HG03139 (cell line): Measurements from ENCODE around the gene SLC6A9.
A peak's percentile ranks its signal among the peaks of the same experiment; 100 is the strongest.

ENCODE experiments used
- ATAC-seq: cut with Tn5 transposase; IDR thresholded peaks from one replicate; pipeline ENCODE4 v1.9.1; 2021; ENCODE audit not compliant: unreplicated experiment

SLC6A9 gene

DNA sequence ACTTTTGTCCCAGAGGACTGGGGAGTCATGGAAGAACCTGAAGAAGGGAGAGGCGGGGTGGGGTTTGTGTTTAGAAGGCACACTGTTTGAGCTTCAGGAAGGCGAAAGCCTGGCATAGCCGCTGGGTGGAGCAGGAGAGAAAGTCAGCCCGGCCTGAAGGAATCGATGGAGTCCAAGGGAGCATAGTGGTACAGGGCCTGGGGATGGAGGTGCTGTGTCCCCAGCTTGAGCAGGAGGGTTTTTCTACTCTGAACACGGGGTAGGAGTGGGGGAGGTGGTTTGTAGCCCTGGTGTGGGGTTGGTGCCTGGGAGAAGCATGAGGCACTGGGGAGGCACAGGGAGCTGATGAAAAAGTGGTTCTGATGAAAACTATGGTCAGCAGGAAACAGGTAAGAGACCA lies 44.5 kb downstream of the SLC6A9 start:
- ATAC-seq = no peak

DNA sequence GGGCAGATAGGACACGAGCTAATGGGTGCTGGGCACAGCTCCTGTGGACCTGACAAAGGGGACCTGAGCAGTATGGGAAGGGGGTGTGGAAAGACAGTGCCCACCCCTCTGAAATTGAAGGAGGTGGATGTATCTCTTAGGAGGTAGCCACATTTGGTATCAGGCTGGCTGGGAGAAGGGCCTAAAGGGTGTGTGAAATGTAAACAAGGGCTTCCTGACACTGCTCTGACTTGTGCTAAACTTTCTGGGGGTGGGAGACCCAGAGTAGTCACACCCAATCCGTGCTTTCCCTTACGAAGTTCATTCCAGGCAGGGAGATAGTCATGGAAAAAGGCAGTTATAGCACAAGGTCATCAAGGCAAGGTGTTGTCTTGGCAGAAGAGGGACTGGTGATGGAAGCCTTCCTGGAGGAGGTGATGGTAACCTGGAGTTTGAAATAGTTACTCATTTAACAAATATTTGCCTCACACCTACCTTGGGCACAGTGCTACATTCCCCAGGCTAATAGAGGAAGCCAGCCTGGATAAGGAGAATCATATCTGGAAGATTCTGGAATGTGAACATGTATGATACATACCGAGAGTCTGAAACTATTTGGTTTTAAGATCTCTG lies 45.2 kb downstream of the SLC6A9 start:
- no peak for ATAC-seq

DNA sequence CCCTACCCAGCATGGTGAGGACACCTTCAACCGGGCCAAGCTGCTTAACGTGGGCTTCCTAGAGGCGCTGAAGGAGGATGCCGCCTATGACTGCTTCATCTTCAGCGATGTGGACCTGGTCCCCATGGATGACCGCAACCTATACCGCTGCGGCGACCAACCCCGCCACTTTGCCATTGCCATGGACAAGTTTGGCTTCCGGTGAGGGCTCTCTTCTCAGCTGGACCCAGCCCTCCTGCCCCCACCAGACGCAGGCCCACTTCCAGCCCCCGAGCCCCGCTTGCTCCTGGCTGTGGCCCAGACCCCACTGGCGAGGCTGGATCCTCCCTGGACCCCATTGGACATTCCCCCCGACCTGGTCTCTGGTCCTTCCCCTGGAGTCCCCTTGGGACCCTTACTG lies 46.4 kb downstream of the SLC6A9 start:
- no peak for ATAC-seq

DNA sequence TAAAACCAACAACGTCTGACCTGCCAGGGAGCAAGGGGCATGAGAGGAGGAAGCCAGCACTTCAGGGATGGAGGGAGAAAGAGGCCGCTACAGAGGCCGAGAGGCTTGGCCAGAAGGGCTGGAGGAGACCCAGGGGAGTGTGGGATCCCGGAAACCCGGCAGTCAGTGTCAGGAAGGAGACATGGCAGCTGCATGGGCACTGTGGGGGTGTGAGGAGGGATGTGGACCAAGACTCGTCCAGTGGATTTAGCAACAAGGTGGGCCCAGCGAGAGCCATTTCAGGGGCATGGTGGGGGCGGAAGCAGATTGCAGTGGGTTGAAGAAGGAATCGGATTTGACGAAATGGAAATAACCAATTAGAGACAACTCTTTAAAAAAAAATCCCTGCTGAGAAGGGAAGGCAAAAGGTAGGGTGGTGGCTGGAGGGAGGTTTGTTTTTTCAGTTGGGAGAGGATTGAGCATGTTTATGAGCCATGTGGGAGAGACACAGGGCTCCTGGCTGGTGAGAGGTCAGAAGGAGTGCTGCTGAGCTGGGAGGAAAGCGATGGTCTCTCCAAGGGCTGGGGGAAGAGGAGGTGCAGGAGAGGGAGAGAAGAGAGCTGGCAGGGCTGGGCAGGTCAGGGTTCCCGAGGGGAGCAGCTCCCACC lies 47.9 kb downstream of the SLC6A9 start:
- ATAC-seq = no peak

DNA sequence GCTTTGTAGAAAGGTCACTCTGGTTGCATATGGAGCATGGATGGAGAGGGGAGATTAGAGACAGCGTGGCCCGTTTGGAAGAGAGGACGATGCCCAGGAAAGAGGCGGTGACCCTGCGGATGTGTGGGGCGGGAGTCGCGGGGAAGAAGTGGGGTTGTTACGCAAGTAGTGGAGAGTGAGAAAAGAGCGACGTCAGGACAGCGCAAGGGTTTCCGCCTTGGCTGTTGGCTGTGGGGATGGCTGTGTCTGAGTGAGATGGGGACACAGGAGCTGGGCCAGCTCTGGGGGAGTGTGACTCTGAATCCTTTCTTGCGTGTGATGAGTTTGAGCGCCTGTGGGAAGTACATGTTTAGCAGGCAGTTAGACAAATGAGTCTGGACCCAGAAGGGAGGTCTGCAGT lies 48.5 kb downstream of the SLC6A9 start:
- ATAC-seq = no peak

DNA sequence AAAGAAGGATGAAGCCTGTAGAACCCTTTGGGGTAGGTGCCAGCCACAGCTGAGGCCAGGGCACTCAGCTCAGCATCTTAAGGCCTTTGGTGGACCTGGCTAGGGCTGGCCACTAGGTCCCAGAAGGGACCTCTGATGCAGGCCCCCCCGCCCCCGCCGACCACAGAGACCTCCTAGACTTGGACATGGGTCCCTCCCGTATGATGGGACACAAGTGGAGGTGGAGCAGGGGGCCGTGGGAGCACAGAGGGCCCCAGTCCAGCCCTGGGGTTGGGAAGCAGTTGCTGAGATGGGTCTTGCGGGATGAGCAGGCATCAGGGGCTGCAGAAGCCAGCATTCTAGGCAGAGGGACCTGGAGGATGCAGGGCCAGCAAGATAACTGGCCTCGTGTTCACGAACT lies 49.0 kb downstream of the SLC6A9 start:
- ATAC-seq = no peak

DNA sequence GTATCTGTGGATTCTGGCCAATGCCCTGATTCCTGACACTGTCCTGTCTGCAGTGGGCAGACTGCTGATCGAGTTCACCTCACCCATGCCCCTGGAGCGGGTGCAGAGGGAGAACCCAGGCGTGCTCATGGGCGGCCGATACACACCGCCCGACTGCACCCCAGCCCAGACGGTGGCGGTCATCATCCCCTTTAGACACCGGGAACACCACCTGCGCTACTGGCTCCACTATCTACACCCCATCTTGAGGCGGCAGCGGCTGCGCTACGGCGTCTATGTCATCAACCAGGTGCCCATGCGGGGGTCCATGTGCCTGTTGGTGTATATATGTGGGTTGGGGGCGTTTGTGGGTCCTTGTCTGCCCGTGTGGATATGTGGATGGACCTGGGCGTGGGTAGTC lies 49.6 kb downstream of the SLC6A9 start:
- ATAC-seq = no peak

DNA sequence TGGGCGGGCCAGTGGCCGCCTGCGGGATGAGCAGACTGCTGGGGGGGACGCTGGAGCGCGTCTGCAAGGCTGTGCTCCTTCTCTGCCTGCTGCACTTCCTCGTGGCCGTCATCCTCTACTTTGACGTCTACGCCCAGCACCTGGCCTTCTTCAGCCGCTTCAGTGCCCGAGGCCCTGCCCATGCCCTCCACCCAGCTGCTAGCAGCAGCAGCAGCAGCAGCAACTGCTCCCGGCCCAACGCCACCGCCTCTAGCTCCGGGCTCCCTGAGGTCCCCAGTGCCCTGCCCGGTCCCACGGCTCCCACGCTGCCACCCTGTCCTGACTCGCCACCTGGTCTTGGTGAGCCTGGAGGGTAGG lies 50.1 kb downstream of the SLC6A9 start:
- no peak for ATAC-seq

DNA sequence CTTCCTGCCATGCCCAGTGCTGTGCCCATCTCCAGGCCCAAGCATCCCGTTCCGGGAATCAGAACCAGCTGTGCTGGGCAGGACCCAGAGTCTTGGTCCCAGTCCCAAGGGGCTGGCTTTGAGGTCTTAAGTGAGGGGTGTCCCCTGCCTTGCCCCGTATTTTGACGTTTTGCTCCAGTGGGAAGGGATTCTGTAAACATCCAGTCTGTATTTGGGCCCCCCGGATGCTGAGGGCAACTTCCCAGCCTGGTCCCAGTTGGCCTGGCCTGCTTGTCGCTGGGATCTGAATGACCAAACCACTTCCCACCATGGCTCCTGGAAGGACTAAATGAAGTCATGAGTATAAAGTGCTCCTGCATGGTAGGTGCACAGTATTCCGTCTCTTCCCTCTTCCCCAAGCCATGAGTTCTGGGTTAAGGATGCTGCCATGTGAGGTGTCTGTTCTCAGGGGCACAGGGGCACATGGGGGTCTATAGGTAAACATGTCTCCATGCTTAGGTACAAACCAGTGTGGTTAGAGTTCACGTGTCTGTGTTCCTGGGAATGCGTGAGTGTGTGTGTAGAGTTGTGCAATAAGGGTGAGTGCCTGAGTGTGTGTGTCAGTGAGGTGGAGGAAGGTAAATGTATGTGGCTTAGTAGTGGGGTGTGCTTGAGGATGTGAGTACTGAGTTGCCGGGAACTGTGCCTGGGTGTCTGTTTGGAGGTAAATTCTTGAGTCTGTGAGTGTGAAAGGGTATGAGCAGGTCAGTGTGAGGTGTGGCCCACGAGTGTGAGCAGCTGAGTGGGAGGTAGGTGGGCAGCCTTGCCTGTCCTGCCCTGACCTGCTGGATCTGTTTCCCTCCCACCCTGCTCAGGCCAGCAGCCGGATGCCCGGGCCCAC lies 50.8 kb downstream of the SLC6A9 start:
- ATAC-seq = no peak

DNA sequence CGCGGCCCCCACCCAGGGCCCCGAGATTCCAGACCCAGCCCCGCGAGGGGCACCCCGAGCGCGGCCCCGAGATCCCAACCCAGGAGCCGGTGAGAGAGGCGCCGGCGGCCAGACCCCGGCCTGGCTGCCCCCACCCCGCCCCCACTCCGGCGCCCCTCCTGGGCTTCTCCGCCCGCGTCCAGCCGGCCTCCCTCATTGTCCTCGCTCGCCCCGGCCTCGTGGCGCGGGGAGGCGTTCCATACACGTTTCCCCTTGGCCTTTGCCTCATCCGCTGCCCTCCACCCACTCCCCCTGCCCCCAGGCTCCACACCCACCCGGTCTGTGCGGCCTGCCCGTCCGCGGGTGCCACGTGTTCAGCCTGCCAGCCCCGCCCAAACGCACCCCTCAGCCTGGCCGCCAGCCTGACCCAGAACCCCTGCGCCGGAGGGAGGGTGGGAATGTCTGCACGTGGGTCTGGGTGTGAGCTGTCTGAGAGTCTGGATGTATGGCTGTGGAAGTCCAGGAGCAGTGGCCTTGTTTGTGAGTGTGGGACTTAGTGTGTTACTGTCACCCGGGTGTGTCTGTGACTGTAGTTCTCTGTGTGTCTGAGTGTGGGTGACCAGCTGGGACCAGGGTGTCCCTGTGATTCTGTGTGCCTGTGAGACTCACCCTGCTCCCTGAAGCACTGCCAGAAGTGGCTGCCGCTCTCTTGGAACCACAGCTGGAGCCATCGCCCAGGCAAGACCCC lies 51.6 kb downstream of the SLC6A9 start:
- no peak for ATAC-seq

DNA sequence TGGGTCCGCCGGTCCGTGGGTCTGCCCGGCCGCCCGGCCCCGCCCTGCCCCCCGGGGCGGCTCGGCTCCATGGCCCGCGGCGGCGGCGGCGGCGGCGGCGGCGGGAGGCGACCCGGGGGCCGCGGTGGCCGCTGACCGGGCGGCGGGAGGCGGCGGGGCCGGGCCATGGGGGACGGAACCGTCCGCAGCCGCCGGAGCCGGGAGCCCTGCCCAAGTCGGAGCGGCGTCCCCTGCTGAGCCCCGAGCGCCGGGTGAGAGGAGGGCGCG lies 52.1 kb downstream of the SLC6A9 start:
- ATAC-seq = no peak

DNA sequence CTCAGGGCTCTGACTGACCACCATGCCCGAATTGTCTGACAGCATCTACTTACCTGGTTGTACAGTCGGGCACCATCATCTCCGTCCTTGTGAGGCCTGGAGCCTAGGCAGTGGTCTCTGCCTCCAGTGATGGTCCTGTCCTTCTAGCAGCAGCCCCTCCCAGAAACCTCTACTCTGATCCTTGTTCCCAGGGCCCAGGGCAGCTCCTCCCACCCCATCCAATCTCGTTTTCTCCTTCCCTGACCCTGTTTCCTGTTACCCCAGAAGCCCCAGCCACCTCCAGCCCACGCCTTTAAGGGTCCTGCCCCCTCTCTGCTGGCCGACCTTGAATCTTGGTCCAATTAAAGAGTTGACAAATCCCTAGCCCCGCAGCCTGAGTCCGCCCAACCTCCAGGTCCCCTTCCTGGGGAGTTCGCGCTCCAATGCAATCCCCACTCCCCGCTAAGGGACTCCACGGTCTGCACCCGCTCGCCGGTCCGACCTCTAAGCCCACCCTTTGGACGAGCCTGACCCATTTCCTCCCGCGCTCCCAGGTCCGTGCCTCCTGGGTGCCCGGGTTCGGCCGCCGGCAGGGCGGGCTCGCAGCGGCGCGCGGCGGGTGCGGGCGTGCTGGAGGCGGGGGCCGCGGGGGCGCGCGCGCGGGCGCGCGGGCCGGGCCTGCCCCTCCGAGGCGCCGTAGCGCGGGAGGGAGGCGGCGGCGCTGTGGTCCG lies 52.6 kb downstream of the SLC6A9 start, which contains the start of gene B4GALT2:
Gene B4GALT2, plus strand, starts transcription at position 660 of the 710 bp plus-strand sequence. CDS start 1,951 bp downstream, outside the sequence.
- ATAC-seq = no peak

DNA sequence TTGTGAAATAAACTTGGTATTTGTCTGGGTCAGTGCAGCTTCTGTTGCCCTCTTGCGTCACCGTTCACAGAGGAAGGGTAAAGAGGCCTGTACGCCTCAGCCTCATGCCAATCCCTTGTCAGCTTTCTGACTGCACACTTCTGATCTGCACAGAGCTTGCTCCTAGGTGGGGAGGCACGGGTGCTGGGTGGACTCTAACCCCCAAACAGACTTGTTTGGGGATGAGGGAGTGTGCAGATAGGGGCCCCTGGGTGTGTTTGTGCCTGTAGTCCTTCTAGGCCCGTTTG lies 53.1 kb downstream of the SLC6A9 start:
- ATAC-seq = no peak

DNA sequence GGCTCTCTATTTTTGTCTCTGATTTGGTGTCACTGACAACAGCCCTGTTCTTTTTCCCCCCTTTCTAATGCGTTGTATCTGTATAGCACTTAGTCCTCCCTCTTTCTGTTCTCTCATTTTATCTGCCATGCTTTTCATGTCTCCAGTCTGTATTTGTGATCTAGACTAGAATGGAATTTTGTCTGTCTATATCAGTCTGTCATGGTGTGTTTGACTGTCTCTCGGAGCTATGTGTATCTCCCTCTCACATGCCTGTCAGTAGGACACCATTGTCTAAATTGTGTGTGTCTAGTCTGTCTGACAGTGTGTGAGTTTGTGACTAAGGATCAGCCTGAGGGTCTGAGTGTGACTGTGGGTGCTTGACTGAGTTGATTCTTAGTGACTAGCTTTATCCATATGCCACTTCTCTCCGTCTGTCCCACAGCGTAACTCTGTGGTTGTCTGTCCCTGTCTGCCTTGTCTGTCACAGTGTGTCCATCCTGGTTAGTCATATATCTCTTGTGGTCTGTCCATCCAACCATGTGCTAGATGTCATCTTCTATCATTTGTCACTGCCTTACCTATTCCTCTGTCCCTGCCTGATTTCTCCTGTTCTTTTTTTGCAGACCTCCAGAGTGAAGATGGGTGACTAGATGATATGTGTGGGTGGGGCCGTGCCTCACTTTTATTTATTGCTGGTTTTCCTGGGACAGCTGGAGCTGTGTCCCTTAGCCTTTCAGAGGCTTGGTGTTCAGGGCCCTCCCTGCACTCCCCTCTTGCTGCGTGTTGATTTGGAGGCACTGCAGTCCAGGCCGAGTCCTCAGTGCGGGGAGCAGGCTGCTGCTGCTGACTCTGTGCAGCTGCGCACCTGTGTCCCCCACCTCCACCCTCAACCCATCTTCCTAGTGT lies 53.6 kb downstream of the SLC6A9 start:
- no peak for ATAC-seq

DNA sequence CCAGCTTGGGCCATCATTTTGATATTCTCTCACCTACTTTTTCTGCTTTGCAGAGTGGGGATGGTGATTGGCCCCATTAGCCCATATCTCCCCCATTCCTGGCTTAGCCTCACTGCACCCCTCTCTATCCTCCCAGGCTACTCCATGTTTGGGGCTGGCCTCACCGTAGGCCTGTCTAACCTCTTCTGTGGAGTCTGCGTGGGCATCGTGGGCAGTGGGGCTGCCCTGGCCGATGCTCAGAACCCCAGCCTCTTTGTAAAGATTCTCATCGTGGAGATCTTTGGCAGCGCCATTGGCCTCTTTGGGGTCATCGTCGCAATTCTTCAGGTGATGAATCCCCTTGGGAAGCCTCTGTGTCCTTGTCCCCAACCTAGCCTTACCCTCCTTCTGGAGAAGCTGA lies 54.4 kb downstream of the SLC6A9 start:
- ATAC-seq = no peak

DNA sequence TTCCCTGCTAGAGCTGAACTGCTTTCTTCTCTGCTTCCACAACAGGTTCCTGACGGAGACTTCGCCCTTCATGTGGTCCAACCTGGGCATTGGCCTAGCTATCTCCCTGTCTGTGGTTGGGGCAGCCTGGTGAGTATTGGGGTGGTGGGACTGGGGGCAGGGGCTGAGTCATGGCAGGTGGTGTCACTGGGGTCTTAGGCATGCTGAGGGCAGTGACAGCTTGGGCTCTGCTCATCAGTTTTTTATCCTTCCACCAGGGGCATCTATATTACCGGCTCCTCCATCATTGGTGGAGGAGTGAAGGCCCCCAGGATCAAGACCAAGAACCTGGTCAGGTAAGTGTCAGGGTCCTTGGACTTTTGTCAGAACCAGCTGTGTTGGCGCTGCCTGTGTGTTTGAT lies 55.2 kb downstream of the SLC6A9 start:
- ATAC-seq = no peak

DNA sequence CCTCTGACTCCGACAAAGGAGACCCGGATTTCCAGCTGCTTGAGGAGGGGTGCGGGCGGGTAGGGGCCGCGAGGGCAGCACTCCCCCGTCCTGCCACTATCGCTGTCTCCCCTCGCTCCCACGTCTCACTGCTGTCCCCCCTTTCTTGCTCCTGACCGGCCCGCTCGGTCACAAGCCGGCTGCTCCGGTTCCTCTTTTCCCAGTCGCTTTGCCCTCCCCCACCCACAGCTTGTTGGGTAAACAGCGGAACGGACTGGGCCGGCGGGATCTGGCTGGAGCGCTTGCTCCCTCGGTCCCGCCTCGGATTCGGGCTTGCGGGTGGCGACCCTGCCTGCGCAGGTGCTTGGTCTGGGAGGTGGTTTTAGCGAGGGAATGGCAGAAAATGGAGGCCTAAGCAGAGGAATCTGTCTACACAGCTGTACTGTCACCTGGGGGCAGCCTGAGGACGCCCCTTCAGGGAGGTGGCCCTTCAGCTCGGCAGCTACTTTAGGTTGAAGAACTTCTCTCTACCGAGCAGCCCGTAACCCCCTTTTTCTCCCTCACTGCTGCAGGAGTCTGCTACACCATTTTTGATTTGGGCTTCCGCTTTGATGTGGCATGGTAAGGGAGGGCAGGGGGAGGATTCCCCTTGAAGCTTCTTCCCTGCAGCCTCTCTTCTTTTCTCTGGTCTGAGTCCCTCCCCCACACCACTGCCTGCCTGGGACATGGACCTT lies 55.9 kb downstream of the SLC6A9 start:
- no peak for ATAC-seq

DNA sequence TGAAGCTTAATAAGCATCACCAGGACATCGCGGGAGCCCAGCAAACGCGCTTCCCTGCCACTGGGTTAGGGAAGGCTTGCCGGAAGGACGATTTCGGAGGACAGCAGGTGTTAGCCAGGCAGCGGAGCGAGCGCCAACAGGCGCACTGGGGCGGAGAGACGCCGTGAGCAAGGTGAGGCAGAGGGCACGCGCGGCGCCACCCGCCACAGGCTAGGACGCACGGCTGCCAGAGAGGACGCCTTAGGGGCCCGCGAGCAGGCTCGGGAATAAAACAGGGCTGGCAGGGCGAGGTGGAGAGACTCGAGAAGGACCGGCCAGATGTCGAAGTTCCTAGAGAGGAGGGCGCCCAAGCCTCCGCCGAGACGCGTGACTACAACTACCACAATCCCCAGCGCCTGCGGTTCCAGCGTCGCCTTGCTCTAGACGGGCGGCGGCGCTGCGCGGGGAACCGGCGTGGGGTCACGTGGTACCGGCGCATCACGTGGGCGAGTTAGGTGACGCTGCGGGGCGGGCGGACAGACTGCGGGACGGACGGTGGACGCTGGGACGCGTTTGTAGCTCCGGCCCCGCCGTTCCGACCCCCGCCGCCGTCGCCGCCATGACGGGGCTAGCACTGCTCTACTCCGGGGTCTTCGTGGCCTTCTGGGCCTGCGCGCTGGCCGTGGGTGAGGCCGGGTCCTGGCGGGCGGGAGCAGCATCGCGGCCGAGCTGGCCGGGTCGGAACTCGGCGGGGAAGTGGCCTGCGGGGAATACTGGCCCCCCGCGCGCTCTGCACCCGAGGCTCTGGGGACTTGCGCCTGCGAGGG lies 56.6 kb downstream of the SLC6A9 start, which contains the start of gene ATP6V0B:
Gene ATP6V0B, plus strand, starts transcription at position 518 of the 806 bp plus-strand sequence. Its CDS starts 81 bp downstream, at position 599.
- ATAC-seq = peak; percentile 49

DNA sequence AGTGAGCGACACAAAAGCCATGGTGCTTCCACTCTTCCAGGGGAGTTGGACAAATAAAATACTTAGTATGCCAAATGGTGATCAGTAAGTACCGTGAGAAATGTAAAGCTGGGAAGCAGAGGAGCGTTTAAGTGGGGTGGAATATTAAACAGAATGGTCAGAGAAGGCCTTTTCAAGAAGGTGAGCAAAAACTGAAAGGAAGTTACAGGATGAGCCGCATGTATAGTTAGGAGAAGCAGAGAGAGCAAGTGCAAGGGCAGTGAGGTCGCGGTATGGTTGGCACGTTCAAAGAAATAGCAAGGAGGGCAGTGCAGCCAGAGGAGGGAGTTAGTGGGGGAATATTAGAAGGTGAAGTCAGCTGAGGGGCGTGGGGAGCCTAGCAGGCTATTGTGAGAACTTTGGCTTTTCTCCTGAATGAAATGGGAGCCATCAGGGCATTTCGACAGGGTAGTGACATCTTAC lies 57.2 kb downstream of the SLC6A9 start:
- ATAC-seq = no peak
